NCI-H226 (cell line): Measurements from ENCODE around the gene CDC42EP1.
A peak's percentile ranks its signal among the peaks of the same experiment; 100 is the strongest.
"Not testable (repeated sequence)": the region's sequence is repeated elsewhere in the genome, so short reads cannot be mapped to it uniquely, and the experiment has no call there.

Experiments
- DNase-seq: peaks from one replicate; pipeline ENCODE4 v3.0.0-alpha.2; 2015

Gene CDC42EP1

DNA sequence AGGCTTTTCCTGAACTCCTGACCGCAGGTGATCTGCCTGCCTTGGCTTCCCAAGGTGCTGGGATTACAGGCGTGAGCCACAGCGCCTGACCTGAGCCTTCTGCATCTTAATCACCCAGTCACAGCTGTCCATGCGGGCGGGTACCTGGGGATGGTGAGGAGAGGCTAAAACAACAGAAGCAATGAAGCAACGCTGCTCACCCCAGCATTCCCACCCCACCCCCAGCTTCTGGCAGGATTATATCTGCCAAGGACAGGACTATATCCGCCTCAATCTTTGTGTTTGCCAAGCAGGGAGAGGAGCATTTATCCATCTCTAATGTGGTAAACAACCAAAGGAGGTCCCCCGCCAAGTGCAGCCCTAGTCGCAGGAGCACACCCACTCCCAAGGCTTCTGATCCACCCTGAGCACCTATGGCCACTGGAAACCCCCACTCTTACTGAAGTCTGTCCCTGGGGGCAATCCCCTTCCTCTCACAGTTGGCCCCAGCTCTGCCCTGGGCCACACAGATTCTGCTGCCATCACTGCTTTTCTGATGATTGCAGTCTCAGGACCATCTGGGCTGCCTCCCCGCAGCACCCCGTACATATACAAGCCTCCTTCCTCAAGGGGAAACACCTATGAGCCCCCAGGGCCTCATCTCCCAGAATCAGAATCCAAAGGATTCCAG, 28.4 kb downstream of the CDC42EP1 start:
- DNase-seq, result no peak

GRCh38 chr22:37589636-37590035, 29.4 kb downstream of the CDC42EP1 start:
- no peak for DNase-seq

DNA sequence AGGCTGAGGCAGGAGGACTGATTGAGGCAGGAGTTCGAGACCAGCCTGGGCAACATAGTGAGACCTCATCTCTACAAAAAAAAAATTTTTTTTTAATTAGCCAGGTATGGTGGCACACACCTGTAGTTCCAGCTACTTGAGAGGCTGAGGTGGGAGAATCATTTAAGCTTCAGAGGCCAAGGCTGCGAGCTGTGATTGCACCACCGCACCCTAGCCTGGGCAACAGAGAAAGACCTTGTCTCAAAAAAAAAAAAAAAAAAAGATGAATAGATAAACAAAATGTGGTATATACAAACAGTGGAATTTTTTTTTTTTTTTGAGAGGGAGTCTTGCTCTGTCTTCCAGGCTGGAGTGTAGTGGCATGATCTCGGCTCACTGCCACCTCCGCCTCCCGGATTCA, 30.8 kb downstream of the CDC42EP1 start:
- not testable (repeated sequence) for DNase-seq

- no peak for DNase-seq
These were observed 31.6 kb downstream of the CDC42EP1 start for GRCh38 chr22:37591823-37592404.

DNA sequence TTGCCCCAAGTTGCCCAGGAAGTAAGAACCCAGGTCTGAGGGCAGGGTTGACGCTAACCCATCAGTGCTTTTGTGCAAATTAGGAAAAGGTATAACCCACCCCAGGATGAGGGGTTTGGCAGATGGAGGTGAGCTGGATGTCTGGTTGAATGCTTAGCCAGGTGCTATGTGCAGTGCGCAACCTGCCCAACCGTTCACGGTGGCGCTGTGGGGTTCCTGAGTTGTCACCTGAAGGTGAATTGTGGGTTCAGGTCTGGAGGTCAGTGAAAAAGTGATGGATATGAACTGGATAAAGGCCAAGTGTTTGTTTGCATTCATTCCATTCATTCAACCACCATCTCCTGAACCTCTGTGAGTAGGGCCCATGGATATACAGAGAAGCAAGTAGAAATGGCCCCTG, 34.0 kb downstream of the CDC42EP1 start:
- no peak for DNase-seq

GRCh38 chr22:37599153-37599552, 38.9 kb downstream of the CDC42EP1 start:
- DNase-seq, result no peak

DNA sequence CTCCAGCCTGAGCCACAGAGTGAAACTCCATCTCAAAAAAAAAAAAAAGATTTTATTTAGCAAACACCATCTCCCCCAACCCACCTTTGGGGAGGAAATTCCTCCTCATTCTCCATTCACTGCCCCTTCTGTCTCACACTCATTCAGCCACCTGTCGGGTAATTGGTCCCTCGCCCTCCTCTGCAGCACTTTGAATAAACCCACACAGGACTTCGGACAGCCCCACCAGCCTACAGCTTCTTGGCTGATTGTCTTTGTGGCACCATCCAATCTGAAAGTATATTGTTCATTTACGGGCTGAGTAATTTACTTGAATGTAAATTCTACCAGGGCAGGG, 40.9 kb downstream of the CDC42EP1 start:
- no peak for DNase-seq

DNA sequence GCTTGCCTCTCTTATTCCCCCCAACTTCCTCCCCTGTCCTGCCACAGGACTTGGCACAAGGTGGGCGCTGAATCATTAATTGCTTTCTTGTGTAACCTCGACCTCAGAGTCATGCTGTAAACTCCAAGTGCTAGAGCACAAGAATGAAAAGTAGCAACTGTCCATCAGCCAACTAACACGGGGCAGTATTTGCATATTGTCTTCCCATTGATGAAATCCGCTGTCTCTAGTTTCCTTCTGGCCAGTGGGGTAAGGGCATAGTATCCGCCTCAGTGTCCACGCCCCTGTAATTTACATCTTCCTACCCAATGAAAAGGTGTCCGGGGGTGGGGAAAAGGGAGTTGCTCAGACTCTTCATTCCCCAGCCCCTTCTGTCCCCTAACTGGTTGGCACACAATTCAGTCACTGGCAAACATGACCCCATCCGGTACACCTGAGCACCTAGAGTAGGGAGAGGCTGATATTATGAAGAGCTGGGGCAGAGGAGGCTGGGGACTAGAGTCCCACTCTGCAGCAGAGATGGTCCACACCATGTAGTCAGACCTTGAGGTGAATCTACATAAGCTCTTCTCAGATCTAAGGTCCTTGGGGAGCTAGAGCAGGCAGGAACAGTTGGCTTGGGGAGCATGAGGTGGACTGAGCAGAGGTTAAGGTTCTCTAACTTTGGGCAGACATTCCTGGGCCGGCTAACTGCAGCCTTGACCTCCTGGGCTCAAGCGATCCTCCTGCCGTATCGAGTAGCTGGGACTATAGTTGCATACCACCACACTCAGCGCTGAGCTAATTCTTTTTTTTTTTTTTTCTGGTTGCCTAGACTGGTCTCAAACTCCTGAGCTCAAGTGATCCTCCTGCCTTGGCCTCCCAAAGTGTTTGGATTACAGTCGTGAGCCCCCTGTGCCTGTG, 41.5 kb downstream of the CDC42EP1 start:
- DNase-seq, result peak; percentile 76

GRCh38 chr22:37602546-37603277, 42.4 kb downstream of the CDC42EP1 start:
- not testable (repeated sequence) for DNase-seq

- no peak for DNase-seq
These were observed 43.8 kb downstream of the CDC42EP1 start for GRCh38 chr22:37604074-37604473.

DNA sequence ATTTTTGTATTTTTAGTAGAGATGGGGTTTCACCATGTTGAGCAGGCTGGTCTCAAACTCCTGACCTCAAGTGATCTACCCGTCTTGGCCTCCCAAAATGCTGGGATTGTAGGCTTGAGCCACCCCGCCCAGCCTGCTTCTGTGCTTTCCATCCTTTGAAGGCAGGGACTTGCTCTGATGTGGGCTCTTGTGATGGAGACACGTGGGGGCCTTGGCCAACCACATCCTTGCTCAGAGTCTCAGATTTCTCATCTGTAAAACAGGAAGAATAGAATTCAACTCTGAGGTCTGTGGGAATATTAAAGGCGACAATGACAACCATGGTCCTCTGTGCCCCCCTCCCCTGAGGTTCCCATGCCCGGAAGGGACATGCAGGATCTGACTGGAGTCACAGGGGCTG, 44.6 kb downstream of the CDC42EP1 start:
- no peak for DNase-seq

GRCh38 chr22:37607010-37607934, 47.0 kb downstream of the CDC42EP1 start:
- DNase-seq, result peak; percentile 56

- DNase-seq, result peak; percentile 1
These were observed 47.7 kb downstream of the CDC42EP1 start for GRCh38 chr22:37607935-37608476.

- DNase-seq, result peak; percentile 90
These were observed 48.4 kb downstream of the CDC42EP1 start, which contains the start of gene GGA1 for GRCh38 chr22:37608477-37609239. GGA1 (plus strand) TSS chr22:37608834; CDS start chr22:37608861, 27 bp downstream.

DNA sequence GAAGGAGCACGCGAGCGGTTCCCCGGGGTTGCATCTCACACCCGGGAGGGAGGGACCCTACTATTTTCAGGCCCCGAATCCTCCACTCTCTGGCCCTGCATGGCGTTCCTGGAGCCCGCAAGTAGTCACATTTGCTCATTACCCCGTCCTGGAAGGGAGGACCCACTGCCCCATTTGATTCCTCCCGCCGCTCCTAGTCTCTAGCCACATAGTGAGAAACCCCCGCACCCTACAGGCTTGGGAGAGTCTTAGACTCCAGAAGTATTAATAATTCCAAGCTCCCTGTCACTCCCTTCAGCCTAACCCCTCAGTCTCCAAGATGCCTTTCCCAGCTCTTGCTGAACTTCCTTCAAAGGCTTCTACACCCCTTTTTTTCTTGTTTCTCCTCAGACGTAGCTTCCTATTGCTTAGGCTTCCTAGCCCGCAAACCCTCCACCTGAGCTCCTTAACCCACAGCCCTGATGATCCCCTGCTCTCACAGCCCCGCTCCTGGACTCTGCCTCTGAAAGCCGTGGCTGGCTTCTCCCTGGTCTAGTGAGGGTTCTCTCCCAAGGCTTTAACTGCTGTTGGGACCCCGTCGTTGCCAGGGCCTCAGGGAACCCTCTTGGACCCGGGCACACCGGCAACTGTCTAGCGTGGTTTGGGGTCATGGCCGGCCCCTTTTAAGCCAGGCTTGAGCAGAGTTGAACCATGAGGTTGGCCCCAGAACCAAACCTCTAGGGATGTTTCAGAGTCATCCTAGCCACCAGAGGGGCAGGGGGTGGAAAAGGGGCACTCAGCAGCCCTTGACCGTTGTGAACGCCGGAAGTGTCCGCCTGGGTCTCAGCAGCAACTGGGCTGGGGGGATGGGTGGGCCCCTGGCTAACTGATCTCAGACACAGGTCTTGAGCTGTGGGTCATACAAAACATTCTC, 49.2 kb downstream of the CDC42EP1 start:
- no peak for DNase-seq

DNA sequence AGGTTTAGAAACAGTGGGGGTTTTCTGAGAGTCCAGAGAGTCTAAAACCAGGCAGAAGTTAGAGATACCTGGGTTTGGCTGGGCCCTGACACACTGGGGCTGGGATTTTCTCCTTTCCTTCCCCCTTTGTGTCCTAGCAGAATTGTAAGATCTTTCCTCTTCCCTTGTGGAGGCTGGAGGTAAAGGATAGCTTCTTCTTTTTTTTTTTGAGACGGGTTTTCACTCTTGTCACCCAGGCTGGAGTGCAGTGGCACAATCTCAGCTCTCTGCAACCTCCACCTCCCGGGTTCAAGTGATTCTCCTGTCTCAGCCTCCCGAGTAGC, 49.8 kb downstream of the CDC42EP1 start:
- DNase-seq, result not testable (repeated sequence)

DNA sequence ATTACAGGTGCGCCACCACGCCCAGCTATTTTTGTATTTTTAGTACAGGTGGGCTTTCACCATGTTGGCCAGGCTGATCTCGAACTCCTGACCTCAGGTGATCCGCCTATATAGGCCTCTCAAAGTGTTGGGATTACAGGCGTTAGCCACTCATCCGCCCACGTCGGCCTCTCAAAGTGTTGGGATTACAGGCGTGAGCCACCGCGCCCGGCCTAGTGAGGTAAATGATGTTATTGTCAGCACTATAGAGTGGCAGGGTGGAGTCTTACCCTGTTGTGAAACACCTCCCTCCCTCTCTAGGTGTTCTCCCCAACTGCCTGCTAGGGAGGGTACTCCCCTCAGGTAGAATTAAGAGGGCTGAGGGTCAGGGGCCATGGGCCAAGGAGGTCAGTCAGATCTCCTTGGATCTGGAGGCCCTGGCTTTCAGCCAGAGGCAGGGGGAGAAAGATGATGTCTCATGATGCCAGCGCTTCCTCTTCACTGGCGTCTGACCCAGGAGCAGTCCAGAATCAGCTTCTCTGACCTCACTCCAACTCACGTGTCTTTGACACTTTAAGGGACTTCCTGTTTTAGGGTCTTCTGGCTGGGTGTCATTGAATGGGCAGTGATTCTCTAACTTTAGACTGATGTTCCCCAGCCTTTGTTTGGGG, 50.3 kb downstream of the CDC42EP1 start:
- no peak for DNase-seq

- no peak for DNase-seq
These were observed 50.9 kb downstream of the CDC42EP1 start for GRCh38 chr22:37611207-37611606.
